ENCODE results near the gene BSN. TPM values are rescaled to one million over a fixed set of nuclear protein-coding genes. Genes with fewer than 3 reads are reported as not detected.

Gene BSN
- total RNA-seq, 1 donor from 2014 or later: 0.08 TPM

DNA sequence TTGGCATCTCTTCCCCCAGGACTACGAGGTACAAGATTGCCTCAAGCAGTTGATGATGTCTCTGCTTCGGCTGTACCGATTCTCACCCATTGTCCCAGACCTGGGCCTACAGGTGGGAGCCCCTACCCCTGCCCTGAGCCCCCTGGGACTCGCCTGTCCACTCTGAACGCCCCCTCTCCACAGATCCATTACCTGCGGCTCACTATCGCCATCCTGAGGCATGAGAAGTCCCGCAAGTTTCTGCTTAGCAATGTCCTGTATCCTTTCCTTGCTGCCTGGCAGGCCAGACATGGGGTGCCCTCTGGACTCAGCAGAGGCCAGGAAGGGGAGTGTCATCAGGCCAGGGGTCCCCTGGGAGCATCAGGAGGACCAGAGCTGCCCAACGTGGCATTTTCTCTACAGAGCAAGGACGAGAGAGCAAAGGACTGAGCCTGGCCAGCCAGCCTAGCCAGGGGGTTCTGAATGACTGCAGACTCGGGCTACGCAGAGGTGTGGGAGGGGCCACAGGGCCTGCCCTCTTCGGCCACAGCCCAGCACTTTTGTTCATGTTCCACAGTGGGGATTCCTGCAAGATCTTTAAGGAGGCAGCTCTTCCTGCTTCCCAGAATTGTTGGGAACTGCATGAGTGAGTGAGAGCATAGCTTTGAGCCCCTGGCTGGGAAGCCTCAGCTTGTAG, 146.3 kb downstream of the BSN start:
- ATAC-seq: no peak

DNA sequence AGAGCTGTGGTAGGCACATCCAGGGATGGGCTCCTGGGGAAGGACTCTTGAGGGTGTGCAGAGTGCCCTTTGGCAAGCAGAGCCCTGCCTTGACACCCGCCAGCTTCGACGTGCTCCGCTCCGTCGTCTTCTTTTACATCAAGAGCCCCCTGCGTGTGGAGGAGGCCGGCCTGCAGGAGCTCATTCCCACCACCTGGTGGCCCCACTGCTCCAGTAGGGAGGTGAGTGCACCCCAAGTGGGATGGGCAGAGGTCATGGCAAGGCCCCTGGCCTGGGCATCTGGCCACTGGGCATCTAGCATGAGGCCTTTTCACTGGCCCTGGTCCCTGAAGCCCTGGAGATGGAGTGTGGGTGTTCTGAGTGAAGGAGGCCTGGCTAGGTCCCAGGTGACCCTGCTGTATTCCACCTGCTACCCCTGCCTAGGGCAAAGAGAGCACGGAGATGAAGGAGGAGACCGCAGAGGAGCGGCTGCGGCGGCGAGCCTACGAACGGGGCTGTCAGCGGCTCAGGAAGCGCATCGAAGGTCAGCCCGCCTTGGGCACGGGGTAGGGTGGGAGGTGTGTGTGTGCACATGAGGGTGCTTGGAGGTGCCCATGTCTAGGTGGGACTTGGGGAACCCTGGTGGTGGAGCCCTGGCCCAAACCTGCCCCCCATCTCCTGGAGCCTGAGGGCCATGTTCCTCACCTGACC, 147.3 kb downstream of the BSN start:
- ATAC-seq: no peak

DNA sequence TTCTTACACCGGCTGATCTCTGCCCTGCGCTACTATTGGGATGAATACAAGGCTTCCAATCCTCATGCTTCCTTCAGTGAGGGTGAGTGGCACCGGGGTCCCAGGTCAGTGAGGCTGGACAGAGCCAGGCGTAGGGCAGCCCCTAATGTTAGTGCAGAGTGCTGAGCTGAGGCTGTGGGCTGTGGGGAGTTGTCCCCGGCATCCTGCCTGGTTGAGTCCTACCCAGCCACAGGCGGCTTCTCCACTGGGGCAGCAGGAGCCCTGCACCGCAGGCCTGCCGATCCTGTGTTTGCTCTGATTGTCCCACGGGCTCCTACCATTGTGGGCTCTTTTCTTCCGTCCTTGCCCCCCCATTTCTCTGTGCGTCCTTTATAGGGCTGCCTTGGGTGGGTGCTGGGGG, 148.4 kb downstream of the BSN start:
- no peak for ATAC-seq

DNA sequence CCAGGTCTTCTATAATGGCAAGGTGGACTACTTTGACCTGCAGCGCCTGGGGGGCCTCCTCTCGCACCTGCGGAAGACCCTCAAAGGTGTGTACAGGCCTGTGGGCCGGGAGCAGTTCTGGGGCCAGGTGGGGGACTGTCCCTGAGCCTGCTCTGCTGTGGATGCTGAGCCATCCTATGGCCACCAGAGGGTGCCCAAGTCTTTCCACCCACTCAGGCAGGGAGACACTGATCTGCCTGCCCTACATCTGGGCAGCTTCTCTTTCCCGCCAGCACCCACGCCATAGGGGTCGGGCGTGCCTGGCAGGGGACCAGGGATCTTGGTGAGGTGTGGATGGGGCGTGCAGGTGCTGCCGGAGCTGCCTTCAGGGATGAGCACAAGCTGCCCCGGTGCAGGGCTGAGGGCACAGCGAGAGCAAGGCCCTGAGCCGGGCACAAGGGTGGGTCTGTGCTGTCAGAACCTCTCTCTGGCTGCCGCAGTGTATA, 149.2 kb downstream of the BSN start:
- peak; percentile 86 for ATAC-seq

DNA sequence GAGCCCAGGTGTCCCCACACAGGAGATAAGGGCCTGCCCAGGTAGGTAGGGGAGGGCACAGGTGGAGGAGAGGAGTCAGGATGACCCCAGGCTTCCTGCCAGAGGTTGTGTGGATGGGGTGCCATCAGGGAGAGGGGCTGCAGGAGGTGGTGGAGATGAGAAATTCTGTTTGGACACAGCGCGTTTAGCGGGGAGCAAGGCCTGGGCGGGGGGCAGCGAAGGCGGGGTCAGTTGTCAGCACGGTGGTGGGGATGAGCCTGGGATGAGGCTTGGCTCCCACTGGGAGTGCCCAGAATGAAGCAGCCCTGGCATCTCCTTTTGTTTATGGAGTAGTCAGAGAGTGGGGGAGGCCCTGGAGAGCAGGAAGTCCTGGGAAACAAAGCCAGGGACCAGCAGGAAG, 149.7 kb downstream of the BSN start:
- no peak for ATAC-seq

DNA sequence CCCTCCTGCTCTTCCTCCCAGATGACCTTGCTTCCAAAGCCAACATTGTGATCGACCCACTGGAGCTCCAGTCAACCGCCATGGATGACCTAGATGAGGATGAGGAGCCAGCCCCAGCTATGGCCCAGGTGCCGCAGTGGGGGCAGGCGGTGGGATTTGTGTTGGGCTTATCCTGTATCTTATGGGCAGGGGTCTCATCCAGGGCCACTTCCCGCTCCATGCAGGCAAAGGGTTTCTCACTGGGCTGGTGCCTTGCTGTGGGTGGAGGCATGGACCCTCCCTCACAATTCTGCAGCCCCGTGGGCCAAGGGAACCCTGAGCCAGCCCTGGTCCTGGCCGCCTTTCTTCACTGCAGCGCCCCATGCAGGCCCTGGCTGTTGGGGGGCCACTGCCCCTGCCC, 150.4 kb downstream of the BSN start:
- no peak for ATAC-seq

DNA sequence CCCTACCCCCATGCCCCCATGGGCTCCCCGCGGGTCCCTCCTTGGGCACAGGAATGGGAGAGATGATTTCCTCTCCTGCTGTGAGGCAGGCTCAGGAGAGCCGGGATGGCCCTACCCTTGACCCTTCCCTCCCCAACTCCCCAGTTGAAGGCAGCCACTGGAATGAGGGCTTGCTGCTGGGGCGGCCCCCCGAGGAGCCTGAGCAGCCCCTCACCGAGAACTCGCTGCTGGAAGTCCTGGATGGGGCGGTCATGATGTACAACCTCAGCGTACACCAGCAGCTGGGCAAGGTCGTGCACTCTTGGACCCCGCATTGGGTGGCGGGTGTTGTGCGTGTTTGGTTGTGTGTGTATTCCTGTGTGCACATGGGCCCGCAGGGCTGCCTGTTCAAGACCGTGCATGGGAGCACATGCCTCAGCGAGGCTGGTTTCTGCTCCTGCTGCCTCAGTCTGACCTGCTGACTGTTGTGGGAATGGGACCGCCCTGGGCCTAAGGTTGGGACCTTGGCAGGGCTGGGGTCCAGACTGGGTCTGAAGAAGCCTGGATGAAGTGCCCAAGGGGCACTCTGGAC, 151.2 kb downstream of the BSN start:
- ATAC-seq: no peak

DNA sequence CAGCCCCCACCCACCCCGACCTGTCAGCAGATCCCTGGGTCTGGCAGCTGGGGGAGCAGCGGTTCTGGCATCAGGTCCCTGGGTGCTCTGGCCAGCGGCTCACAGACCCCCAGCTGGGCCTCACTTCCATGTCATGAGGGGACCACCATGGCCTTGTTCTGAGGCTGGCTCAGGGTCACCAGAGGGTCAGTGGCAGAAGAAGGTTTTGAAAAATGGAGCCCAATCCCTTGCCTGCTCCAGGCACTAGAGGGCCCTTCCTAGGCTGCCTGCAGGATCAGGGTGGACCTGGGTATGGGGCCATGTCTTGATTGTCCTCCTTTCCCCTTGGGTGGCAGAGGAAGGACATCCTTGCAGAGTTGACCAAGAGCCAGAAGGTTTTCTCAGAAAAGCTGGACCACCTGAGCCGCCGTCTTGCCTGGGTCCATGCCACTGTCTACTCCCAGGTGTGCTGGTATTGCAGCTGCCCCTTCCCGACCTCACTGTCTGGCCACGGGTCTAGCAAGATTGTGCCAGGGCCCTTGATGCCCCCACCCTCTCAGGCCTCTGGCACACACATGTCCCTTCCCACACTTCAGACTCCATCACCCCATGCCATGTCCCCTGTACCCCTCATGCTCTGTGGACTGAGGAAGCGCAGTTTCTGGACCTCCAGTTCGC, 152.3 kb downstream of the BSN start:
- no peak for ATAC-seq

DNA sequence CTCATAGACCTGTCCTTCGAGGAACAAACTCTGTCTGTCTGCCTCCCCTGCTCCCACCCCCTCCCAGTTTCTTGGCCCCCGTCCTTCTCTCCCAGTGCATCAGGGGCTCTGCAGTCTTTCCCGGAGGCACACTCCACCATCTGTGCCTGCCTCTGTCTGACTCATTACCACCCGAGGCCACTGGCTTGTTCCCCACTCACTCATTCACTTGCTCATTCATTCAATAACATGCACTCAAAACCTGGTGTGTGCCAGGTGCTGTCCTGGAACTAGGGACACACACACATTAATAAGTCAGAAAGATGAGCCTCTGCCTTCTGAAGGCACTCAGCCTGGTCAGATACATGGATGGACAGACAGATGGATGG, 152.8 kb downstream of the BSN start:
- ATAC-seq: no peak

DNA sequence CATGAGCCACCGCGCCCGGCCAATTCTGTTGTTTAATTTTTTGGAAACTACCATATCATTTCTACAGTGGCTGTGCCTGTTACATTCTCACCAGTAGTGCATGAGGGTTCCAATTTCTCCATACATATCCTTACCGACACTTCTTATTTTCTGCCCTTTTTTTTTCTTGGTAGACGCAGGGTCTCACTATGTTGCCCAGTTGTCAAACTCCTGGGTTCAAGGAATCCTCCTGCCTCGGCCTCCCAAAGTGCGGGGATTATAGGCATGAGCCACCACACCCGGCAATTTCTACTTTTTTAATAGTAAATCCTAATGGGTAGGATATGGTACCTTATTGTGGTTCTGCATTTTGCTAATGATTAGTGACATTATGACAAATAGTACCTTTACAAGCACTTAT, 155.6 kb downstream of the BSN start:
- no peak for ATAC-seq

DNA sequence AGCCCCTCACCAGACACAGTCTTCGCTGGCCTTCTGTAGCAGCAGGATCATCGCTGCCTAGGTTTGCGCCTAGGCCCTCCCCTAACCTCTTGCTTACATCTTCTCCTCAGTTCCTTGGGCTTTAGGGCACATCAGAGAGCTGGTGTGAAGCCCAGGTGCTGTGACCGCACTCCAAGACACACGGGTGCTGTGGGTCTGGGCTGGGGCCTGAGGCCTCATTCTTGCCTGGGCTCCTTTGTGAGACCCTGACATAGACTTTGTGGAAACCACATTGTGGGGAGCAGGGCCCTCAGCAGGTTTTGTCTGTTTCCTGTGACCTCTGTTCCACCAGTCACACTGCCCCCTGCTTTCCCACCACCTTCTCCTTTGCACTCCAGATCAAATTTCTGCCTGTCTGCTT, 157.2 kb downstream of the BSN start:
- ATAC-seq: no peak

DNA sequence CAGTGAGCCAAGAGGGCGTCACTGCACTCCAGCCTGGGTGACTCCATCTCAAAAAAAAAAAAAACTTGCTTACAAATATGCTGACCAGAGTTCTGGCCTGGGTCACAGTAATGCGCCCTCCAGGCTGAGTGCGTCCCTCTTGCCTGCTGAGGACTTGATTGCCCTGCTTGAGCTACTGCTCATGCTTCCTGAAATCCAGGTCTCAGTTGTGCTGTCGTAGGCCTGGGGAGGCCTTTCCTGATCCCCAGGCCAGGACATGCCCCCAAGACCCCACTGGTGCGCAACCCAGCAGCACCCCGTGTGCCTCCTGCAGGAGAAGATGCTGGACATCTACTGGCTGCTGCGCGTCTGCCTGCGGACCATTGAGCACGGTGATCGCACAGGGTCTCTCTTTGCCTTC, 157.9 kb downstream of the BSN start:
- no peak for ATAC-seq

DNA sequence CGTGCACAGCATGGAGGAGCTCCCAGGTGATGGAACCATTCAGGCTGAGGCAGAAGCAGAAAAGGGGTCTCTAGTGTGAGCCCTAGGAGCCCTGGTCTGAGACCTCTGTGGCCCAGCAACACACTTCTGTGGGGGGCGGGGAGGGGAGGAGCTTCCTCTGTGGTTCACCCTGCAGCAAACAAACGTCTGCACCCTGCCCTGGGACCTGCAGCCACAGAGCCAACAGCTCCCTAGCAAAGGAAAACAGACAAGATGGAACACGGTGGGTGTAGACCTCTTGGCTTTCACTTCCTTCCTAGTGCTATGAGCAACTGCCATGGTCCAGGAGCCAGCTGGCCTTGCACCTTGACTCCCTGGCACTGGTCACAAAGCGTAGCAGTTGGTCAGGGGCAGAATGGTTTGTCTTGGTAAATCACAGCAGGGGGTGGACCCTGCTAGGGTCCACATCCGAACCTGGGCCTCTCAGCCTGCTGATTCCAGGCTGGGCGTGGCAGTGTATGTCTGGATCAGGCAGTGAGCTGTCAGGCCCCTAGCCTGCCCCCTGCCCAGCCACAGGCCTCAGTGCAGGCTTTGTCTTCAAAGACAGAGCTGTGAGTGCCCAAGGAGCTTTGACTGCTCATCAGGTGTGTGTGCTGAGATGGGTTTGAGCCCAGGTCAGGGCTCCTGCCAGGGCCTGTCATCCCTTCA, 158.5 kb downstream of the BSN start:
- ATAC-seq: no peak

DNA sequence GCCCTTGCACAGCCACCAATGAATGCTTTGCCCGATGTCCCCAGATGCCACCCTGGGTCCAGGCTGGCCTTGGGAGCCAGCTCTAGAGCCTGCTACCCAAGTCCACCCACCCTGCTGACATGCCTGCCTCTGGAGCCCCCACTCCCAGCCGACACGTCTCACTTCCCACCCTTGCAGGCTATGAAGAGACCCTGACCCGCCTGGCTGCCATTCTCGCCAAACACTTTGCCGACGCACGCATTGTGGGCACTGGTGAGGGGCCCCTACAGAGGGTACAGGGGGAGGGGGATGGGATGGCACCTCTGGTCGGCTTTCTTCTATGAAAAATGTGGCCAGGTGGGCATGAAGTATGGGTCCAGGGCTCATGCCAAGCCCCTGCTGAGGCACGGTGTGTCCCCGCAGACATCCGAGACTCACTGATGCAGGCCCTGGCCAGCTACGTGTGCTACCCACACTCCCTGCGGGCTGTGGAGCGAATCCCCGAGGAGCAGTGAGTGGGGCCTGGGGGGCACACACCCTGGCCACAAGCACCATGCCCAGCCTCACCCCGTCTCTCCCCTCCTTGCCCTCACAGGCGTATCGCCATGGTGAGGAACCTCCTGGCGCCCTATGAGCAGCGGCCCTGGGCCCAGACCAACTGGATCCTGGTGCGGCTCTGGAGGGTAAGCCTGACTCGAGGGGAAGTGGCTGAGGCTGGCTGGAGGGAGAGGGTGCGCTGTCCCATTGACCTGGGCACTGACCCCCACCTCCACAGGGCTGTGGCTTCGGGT, 159.2 kb downstream of the BSN start:
- ATAC-seq: no peak

DNA sequence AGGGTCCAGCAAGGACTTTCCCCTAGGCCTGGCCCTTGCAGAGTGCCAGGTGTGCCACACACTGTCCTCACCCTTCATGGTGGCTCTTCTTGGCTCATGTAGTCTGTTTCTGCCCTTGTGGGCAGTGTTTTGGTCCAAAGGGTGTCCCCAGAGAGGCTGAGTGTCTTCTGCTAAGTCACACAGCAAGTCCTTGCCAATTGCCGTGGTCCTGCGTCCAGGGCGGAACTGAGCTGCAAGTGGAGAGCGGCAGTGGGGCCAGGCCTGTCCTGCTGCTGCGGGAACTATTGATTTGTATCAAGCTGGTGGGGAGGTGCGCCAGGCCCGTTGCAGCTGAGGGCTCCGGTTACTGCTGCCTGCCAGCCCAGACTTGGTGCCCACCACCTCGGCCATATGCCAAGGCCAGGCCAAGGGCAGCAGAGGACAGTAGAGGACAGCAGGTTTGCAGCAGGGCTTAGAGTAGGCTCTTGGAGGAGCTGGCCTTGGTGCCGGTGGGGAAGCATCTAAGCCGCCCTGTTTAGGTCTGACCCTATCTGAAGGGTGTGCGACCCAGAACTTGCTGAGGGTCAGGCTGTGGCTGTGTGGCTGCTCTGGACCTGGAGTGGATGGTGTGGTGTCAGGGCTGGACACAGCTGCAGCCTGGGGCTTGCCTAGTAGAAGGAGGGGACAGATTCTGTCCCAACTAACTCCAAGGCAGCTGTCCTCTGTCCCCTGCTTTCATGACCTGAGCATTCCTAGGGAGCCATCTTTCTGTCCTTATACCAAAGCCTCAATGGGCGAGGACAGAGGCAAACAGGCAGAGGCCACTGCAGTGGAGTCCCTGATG, 160.7 kb downstream of the BSN start:
- ATAC-seq: no peak

DNA sequence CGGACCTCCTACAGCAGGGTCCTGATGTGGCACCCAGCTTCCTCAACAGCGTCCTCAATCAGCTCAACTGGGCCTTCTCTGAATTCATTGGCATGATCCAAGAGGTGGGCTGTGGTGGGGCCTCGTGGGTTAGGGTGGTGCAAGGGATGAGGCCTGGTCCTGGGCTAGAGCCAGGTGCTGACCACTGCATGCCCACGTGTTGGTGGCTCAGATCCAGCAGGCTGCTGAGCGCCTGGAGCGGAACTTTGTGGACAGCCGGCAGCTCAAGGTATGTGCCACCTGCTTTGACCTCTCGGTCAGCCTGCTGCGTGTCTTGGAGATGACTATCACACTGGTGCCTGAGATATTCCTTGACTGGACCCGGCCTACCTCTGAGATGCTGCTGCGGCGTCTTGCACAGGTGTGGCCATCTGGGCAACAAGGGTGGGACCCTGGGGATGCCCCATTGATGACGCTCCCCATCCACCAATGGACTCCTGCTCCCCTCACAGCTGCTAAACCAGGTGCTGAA, 161.4 kb downstream of the BSN start:
- no peak for ATAC-seq

DNA sequence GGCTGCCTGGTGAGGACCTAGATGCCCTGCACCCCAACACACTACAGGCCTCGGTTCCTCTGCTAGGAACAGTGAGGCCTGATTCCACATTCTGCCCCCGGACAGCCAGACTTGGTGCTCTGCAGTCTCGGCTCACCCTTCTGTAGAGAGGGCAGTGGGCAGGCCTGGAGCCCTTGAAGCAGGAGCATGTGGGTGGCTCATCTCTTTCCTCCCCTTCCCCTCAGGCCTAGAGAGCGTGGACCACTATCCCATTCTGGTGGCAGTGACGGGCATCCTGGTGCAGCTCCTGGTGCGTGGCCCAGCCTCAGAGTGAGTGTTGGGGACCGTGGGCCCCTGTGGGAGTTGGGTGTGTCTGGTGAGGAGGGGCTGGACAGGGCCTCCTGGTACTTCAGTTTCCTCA, 161.9 kb downstream of the BSN start:
- no peak for ATAC-seq

DNA sequence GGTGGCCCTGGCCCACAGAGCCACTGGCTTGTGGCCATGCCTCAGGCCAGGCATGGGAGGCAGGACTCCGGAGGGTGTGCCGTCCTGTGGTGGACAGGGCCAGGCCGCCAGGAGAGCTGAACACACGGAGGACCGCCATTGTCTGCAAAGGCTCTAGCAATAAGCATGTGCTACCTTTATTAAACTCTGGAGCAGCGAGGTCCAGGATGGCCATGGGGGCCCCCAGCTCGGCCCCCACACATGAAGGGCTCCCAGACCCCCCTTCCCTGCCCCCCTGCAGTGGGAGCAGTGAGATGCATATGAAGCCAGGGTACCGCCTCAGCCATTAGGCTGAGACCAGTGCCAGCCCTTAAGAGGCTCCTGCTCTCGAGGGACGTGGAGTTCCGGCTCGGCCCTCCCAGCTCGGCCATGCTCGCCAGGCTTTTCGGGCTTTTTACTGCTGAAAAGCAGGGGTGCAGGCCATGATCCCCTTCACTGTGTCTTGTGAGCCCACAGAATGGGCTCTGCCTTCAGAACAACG, 162.5 kb downstream of the BSN start:
- no peak for ATAC-seq

DNA sequence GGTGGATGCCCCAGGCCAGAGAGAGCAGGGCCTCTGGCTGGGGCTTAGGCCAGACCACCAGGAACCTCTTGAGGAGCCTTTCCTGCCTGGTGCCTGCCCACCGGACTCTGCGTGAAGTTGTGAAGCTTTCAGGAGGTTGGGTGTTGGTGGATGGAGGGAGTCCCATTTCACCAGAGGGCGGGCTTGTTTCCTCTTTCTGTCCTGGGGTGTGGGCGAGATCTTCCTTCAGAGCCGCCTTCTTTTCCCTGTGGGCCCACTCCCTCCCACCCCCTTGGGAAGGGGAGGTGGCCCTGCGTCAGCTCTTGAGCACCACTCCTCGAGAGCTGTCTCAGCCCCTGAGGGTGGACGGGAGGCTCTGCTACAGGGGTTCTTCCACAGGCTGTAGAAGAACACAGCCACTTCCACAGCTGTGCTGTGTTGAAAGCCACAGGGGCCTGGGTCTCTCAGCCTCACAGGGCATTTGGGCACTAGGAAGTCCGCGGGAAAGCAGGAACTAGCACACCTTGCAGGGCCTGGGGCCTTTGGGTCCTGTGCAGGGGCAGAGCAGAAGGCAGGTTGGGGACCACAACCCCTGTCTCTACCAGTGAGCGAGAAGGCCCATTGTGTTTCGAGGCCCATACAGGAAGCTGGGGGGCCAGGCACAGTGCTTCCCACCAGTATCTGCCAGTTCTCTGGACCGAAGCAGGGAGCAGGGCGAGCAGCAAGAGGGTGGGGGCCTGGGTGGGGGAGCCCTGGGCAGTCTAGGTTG, 163.1 kb downstream of the BSN start:
- no peak for ATAC-seq

All from esophagus mucosa (tissue), 1 donor.